ENCODE measurements around the gene SORCS1.

DNA sequence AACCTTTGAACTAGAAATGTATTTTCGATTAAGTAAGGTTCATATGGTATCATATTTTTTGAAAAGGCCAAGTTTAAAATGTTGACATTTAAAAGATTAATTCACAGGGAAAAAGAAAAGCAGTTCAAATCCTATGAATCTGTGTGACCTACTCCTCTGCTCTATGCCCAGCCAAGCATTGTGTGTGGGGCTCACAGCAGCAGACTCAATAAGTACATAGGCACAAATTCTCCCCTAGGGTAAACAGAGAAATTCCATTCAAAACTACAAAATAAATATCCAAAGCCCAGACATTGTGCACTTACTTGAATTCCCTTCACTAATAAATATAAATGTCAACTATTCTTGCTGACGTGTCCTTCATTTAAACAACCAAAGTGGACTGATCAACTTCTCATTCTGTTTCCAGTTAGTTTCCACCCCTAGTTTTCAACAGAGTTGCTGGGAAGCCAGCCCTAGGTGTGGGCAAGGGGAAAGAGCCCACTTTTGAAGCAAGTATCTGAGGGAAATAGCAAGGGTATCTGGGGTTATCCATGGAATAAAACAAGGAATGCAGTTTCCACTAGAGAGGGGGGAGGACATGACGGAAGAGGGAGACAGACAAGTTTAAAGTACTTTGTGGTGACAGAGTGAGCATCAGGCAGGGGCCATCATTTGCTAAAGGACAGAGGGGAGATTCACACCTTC lies 533.3 kb downstream of the SORCS1 start:
- TF ChIP-seq, protein P1, sequence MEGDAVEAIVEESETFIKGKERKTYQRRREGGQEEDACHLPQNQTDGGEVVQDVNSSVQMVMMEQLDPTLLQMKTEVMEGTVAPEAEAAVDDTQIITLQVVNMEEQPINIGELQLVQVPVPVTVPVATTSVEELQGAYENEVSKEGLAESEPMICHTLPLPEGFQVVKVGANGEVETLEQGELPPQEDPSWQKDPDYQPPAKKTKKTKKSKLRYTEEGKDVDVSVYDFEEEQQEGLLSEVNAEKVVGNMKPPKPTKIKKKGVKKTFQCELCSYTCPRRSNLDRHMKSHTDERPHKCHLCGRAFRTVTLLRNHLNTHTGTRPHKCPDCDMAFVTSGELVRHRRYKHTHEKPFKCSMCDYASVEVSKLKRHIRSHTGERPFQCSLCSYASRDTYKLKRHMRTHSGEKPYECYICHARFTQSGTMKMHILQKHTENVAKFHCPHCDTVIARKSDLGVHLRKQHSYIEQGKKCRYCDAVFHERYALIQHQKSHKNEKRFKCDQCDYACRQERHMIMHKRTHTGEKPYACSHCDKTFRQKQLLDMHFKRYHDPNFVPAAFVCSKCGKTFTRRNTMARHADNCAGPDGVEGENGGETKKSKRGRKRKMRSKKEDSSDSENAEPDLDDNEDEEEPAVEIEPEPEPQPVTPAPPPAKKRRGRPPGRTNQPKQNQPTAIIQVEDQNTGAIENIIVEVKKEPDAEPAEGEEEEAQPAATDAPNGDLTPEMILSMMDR (conservative IDR thresholded peaks at IDR 0.05; ENCODE audit: low read depth in 2 of 2): no peak
- TF ChIP-seq EZH2phosphoT487 (IDR thresholded peaks at IDR 0.05; ENCODE audit: unreplicated experiment): no peak
- no peak for TF ChIP-seq EZH2 (IDR thresholded peaks at IDR 0.05; ENCODE audit: low read depth, unreplicated experiment)
- no peak for TF ChIP-seq CREB1 (CRISPR knock-in tag; IDR thresholded peaks at IDR 0.05; ENCODE audit: low read depth)
- no peak for TF ChIP-seq POLR2AphosphoS5 (IDR thresholded peaks at IDR 0.05; ENCODE audit: low read depth)
- TF ChIP-seq NANOG (IDR thresholded peaks at IDR 0.05; ENCODE audit: borderline replicate concordance): no peak
- TF ChIP-seq, protein P2, sequence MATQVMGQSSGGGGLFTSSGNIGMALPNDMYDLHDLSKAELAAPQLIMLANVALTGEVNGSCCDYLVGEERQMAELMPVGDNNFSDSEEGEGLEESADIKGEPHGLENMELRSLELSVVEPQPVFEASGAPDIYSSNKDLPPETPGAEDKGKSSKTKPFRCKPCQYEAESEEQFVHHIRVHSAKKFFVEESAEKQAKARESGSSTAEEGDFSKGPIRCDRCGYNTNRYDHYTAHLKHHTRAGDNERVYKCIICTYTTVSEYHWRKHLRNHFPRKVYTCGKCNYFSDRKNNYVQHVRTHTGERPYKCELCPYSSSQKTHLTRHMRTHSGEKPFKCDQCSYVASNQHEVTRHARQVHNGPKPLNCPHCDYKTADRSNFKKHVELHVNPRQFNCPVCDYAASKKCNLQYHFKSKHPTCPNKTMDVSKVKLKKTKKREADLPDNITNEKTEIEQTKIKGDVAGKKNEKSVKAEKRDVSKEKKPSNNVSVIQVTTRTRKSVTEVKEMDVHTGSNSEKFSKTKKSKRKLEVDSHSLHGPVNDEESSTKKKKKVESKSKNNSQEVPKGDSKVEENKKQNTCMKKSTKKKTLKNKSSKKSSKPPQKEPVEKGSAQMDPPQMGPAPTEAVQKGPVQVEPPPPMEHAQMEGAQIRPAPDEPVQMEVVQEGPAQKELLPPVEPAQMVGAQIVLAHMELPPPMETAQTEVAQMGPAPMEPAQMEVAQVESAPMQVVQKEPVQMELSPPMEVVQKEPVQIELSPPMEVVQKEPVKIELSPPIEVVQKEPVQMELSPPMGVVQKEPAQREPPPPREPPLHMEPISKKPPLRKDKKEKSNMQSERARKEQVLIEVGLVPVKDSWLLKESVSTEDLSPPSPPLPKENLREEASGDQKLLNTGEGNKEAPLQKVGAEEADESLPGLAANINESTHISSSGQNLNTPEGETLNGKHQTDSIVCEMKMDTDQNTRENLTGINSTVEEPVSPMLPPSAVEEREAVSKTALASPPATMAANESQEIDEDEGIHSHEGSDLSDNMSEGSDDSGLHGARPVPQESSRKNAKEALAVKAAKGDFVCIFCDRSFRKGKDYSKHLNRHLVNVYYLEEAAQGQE (IDR thresholded peaks at IDR 0.05; ENCODE audit: unreplicated experiment): no peak
- TF ChIP-seq, protein P3, sequence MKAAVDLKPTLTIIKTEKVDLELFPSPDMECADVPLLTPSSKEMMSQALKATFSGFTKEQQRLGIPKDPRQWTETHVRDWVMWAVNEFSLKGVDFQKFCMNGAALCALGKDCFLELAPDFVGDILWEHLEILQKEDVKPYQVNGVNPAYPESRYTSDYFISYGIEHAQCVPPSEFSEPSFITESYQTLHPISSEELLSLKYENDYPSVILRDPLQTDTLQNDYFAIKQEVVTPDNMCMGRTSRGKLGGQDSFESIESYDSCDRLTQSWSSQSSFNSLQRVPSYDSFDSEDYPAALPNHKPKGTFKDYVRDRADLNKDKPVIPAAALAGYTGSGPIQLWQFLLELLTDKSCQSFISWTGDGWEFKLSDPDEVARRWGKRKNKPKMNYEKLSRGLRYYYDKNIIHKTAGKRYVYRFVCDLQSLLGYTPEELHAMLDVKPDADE (IDR thresholded peaks at IDR 0.05): no peak
- TF ChIP-seq JUNB (IDR thresholded peaks at IDR 0.05; ENCODE audit: unreplicated experiment): no peak

All from GM23338 (cell line).